A549 (cell line): ENCODE measurements around the gene LRP5. TPM values are rescaled to one million over a fixed set of nuclear protein-coding genes. Genes with fewer than 3 reads are reported as not detected.

Source experiments
- ATAC-seq, 2 experiments: fragments of 200-7000 bp in 1 of 2; fragments of >200 bp in 1 of 2; cut with Nextera tagmentation in 1 of 2; cut with Tn5 transposase in 1 of 2; 3 replicates each; pipeline versions ENCODE4 v1.8.0 to v1.9.1; 2018 to 2020; ENCODE audit warnings: mild to moderate bottlenecking in 1 of 2, moderate library complexity in 1 of 2
- CTCF ChIA-PET: fragments of 300-600 bp; sonication (Branson Sonifier 250); formaldehyde crosslinking; extraction: SDS; loops from one replicate; lab custom pipeline; 2021; ENCODE audit warnings: antibody characterized with exemption, inconsistent platforms; lab: Yijun Ruan, JAX
- POLR2A ChIA-PET: fragments of 350-600 bp; formaldehyde crosslinking; extraction: SDS; loops from one replicate; lab custom pipeline; 2021; ENCODE audit warnings: antibody characterized with exemption, inconsistent platforms; lab: Yijun Ruan, JAX
- DNase-seq, 2 experiments: peaks; one replicate each; pipeline versions ENCODE4 v3.0.0 to v3.0.0-alpha.2; 2011 to 2016; ENCODE audit warnings: low read depth in 1 of 2, low spot score in 1 of 2
- FAIRE-seq: peaks from 2 replicates; lab custom pipeline; 2011; peaks lifted over from hg19 to GRCh38; lab: Jason Lieb, UNC
- H3K27ac ChIP-seq, 2 experiments: fragments of >200 bp; sonication (Bioruptor Twin); formaldehyde crosslinking; 3 replicates each; pipeline ENCODE4 v1.5.1; 2016 to 2017
- H3K4me1 ChIP-seq: fragments of >200 bp; sonication (Bioruptor Twin); formaldehyde crosslinking; 3 replicates; pipeline ENCODE4 v1.6.1; 2016
- H3K4me2 ChIP-seq: fragments of >200 bp; sonication (Bioruptor Twin); formaldehyde crosslinking; 3 replicates; pipeline ENCODE4 v1.6.1; 2016
- H3K4me3 ChIP-seq: fragments of >200 bp; sonication (Bioruptor Twin); formaldehyde crosslinking; 3 replicates; pipeline ENCODE4 v1.5.1; 2016
- H3K9me3 ChIP-seq: fragments of >200 bp; sonication (Bioruptor Twin); formaldehyde crosslinking; 3 replicates; pipeline ENCODE4 v1.6.1; 2016
- ATOH8 ChIP-seq: fragments of 250-450 bp; sonication (Bioruptor Pico); IDR thresholded peaks from 2 replicates; pipeline ENCODE4 v1.5.0; 2020; ENCODE audit warnings: low read depth, mild to moderate bottlenecking, moderate library complexity
- CTCF ChIP-seq: fragments of >200 bp; sonication (Bioruptor Twin); formaldehyde crosslinking; IDR thresholded peaks from 3 replicates; pipeline ENCODE4 v1.5.1; 2016
- E2F6 ChIP-seq: IDR thresholded peaks from 2 replicates; pipeline ENCODE4 v1.6.1; 2012; ENCODE audit warnings: low read depth, borderline replicate concordance
- EHMT2 ChIP-seq: fragments of 200-600 bp; sonication (generic); IDR thresholded peaks from 2 replicates; pipeline ENCODE4 v1.6.1; 2016; ENCODE audit warnings: antibody characterized with exemption, low read depth, mild to moderate bottlenecking, moderate library complexity
- ELK1 ChIP-seq: fragments of 150-350 bp; IDR thresholded peaks from 2 replicates; pipeline ENCODE4 v1.6.1; 2014; ENCODE audit warnings: low read depth, mild to moderate bottlenecking, low read length
- EP300 ChIP-seq, 2 experiments: fragments of >200 bp; sonication (Bioruptor Twin); formaldehyde crosslinking; IDR thresholded peaks; 2 replicates in 1 of 2; 3 replicates in 1 of 2; pipeline ENCODE4 v1.6.1; 2016 to 2017
- HMGXB4 ChIP-seq: fragments of 250-450 bp; sonication (Bioruptor Pico); IDR thresholded peaks from 2 replicates; pipeline ENCODE4 v1.5.0; 2021; ENCODE audit warnings: mild to moderate bottlenecking, moderate library complexity, borderline replicate concordance
- JUN ChIP-seq, 2 experiments: fragments of >200 bp; sonication (Bioruptor Twin); formaldehyde crosslinking; IDR thresholded peaks; 2 replicates in 1 of 2; 3 replicates in 1 of 2; pipeline ENCODE4 v1.6.1; 2016 to 2017
- MAX ChIP-seq: IDR thresholded peaks from 2 replicates; pipeline ENCODE4 v1.6.1; 2012
- REST ChIP-seq: fragments of 200-600 bp; sonication (generic); IDR thresholded peaks from 2 replicates; pipeline ENCODE4 v1.6.1; 2016; ENCODE audit warnings: antibody characterized with exemption, mild to moderate bottlenecking, moderate library complexity
- RFX5 ChIP-seq: fragments of 450-650 bp; IDR thresholded peaks from 2 replicates; pipeline ENCODE4 v1.7.1; 2014; ENCODE audit warnings: antibody characterized with exemption, mild to moderate bottlenecking, moderate library complexity
- TFCP2L1 ChIP-seq: fragments of 250-450 bp; sonication (Bioruptor Pico); IDR thresholded peaks from 2 replicates; pipeline ENCODE4 v1.5.0; 2021; ENCODE audit warnings: mild to moderate bottlenecking
- TP53 ChIP-seq: fragments of 250-450 bp; sonication (Bioruptor Pico); IDR thresholded peaks from 2 replicates; pipeline ENCODE4 v1.5.0; 2021; ENCODE audit warnings: mild to moderate bottlenecking, moderate library complexity
- WGBS: methylation state at CpG from one replicate; pipeline ENCODE4 v1.1.6; 2017; ENCODE audit errors: missing lambda C conversion rate; 5-methylcytosine and 5-hydroxymethylcytosine counted together
- polyA plus RNA-seq, 4 experiments: library from polyadenylated mRNA; depleted of rRNA in 3 of 4; stranded (reverse); fragments of >200 nt; fragmentation: RNase III in 1 of 4; extraction: RNeasy Plus Mini Kit Qiagen cat#74134 plus additional on column Dnase treatment in 1 of 4; gene quantifications; 2 replicates in 3 of 4; 3 replicates in 1 of 4; pipeline ENCODE4 v1.2.3, GENCODE V29; 2011 to 2017

Gene LRP5
- polyA plus RNA-seq, 2 of the 4 experiments (the other 2 are of a cell fraction), result 10.9 to 32.3 TPM

- no peak for TF ChIP-seq ELK1
These were observed 4.3 kb upstream of the LRP5 start (continued) for GRCh38 chr11:68308068-68308467.

- ATAC-seq (no peak), DNase-seq (no peak), FAIRE-seq (no peak)
- H3K27ac ChIP-seq, result no peak overlapping the region
- no peak overlapping the region for H3K4me2 ChIP-seq
- TF ChIP-seq E2F6, result no peak
- TF ChIP-seq EP300 (IDR thresholded peaks at IDR 0.05), result no peak
- POLR2A ChIA-PET, result no interaction called here
- 80% methylated on average over 2 of the region's 2 CpGs for WGBS
- no peak overlapping the region for H3K4me3 ChIP-seq
- no peaks in the 10 kb centered on the region for H3K9me3 ChIP-seq
- CTCF ChIA-PET, result interaction anchor here (1.7 to 6.9 kb wide), 2 partner anchors 12 to 75 kb away, joined by 6 to 75 read pairs; no protein-coding TSS in a partner anchor
- peaks cover 6% of the 10 kb centered on the region for H3K4me1 ChIP-seq
These were observed 2.7 kb upstream of the LRP5 start for GRCh38 chr11:68309621-68310185.

- H3K9me3 ChIP-seq, result no peaks in the 10 kb centered on the region
- ATAC-seq, result no peak
- peak overlapping the region; percentile 91 for H3K4me3 ChIP-seq
- ChIA-PET CTCF (interaction anchor here (0.8 to 6.9 kb wide), 8 partner anchors 7 to 74 kb away, joined by 3 to 75 read pairs (median 4); partner anchors contain the start of gene C11orf24), POLR2A (no interaction called here)
- H3K4me2 ChIP-seq, result peak overlapping the region; percentile 94
- WGBS, result 91% methylated on average over 24 of the region's 25 CpGs
- H3K4me1 ChIP-seq, result peaks cover 24% of the 10 kb centered on the region
- FAIRE-seq, result no peak
- no peak for DNase-seq
- TF ChIP-seq JUN (IDR thresholded peaks at IDR 0.05), result no peak
- TF ChIP-seq TFCP2L1 (CRISPR knock-in tag), result no peak
- no peak for TF ChIP-seq CTCF
- no peak for TF ChIP-seq ATOH8 (CRISPR knock-in tag)
- no peak for TF ChIP-seq TP53 (CRISPR knock-in tag)
- no peak for TF ChIP-seq ELK1
- TF ChIP-seq MAX, result no peak
- TF ChIP-seq HMGXB4 (CRISPR knock-in tag), result no peak
- no peak for TF ChIP-seq REST
- TF ChIP-seq EHMT2, result no peak
- no peak for TF ChIP-seq RFX5
- TF ChIP-seq EP300 (IDR thresholded peaks at IDR 0.05), result no peak
- TF ChIP-seq, all 56 proteins: peak for 0
- H3K27ac ChIP-seq, result peak overlapping the region; percentile 90 to 99
These were observed 953 bp upstream of the LRP5 start for GRCh38 chr11:68311160-68312116.
